ENCODE results near the gene TERF2IP.

Gene TERF2IP

GRCh38 chr16:75644240-75645012, 3.1 kb upstream of the TERF2IP start:
- DNase-seq, result no peak

GRCh38 chr16:75647112-75647491, 471 bp upstream of the TERF2IP start:
- no peak for DNase-seq

GRCh38 chr16:75648265-75649076, 898 bp downstream of the TERF2IP start:
- DNase-seq, result peak; percentile 51

GRCh38 chr16:75653922-75654321, 6.3 kb downstream of the TERF2IP start:
- no peak for DNase-seq

GRCh38 chr16:75658175-75658574, 10.6 kb downstream of the TERF2IP start:
- no peak for DNase-seq

- DNase-seq, result no peak
Measured at GRCh38 chr16:75660321-75660720, 12.7 kb downstream of the TERF2IP start.

GRCh38 chr16:75660726-75661302, 13.2 kb downstream of the TERF2IP start:
- no peak for DNase-seq

- no peak for DNase-seq
Measured at GRCh38 chr16:75667503-75667902, 19.9 kb downstream of the TERF2IP start.

- no peak for DNase-seq
Measured at GRCh38 chr16:75676909-75677308, 29.3 kb downstream of the TERF2IP start, which contains the start of gene CPHXL2. Gene CPHXL2 (minus strand): TSS chr16:75677009. CDS start chr16:75676999, 10 bp downstream.

GRCh38 chr16:75679366-75679765, 31.8 kb downstream of the TERF2IP start:
- DNase-seq, result no peak

GRCh38 chr16:75682308-75682707, 34.7 kb downstream of the TERF2IP start:
- DNase-seq, result no peak

- DNase-seq, result no peak
Measured at GRCh38 chr16:75687361-75687760, 39.8 kb downstream of the TERF2IP start.

GRCh38 chr16:75695708-75696107, 48.1 kb downstream of the TERF2IP start:
- no peak for DNase-seq

GRCh38 chr16:75697571-75697970, 50.0 kb downstream of the TERF2IP start:
- DNase-seq, result no peak

GRCh38 chr16:75701361-75701760, 53.8 kb downstream of the TERF2IP start, which contains the start of gene DUXB:
Gene DUXB (minus strand): TSS chr16:75701461. CDS start chr16:75701418, 43 bp downstream.
- DNase-seq, result no peak

- DNase-seq, result no peak
Measured at GRCh38 chr16:75702242-75702641, 54.7 kb downstream of the TERF2IP start.

GRCh38 chr16:75703306-75703705, 55.7 kb downstream of the TERF2IP start:
- DNase-seq, result no peak

Measured in NCI-H1105 treated with DMSO at 0.1 percent for 48 hours (cell line).